K562 (cell line): ENCODE results near the gene FBXO48. TPM values are rescaled to one million over a fixed set of nuclear protein-coding genes. Genes with fewer than 3 reads are reported as not detected.

Experiments used
- CREB1 ChIP-seq, 2 experiments: sonication (generic) in 1 of 2; formaldehyde crosslinking in 1 of 2; IDR thresholded peaks; 2 replicates each; pipeline versions ENCODE4 v1.6.1 to v1.8.0; 2012 to 2022; ENCODE audit warnings: inconsistent platforms in 1 of 2, mild to moderate bottlenecking in 1 of 2, missing genetic modification reagents in 1 of 2, moderate library complexity in 1 of 2
- CTCF ChIP-seq, 3 experiments: IDR thresholded peaks in 2 of 3; conservative IDR thresholded peaks in 1 of 3; 2 replicates each; pipeline ENCODE4 v1.5.1; 2011 to 2012; ENCODE audit warnings: low read length in 3 of 3, mild to moderate bottlenecking in 3 of 3, control low read depth in 2 of 3, improper control_type of control experiment in 1 of 3, inconsistent platforms in 1 of 3, low read depth in 1 of 3, mixed read lengths in 1 of 3, moderate library complexity in 1 of 3; ENCODE audit not compliant: insufficient read depth in 2 of 3
- HDAC6 ChIP-seq: IDR thresholded peaks from 2 replicates; pipeline ENCODE4 v1.6.1; 2012; ENCODE audit warnings: low read depth, mild to moderate bottlenecking, control low read depth, inconsistent platforms, low read length, moderate library complexity
- JUND ChIP-seq, 2 experiments: IDR thresholded peaks; 2 replicates in 1 of 2; 3 replicates in 1 of 2; pipeline ENCODE4 v1.6.1; 2011; ENCODE audit warnings: borderline replicate concordance in 2 of 2, low read depth in 2 of 2, low read length in 2 of 2, improper control_type of control experiment in 1 of 2, missing biosample characterization in 1 of 2, missing genetic modification characterization in 1 of 2, missing genetic modification reagents in 1 of 2
- MTF1 ChIP-seq: fragments of 250-450 bp; sonication (Bioruptor Pico); IDR thresholded peaks from 2 replicates; pipeline ENCODE4 v1.9.0; 2021; ENCODE audit warnings: moderate library complexity, mild to moderate bottlenecking, inconsistent platforms, borderline replicate concordance
- RFX1 ChIP-seq: fragments of 450-650 bp; IDR thresholded peaks from 2 replicates; pipeline ENCODE4 v1.6.1; 2016; ENCODE audit warnings: mild to moderate bottlenecking, moderate library complexity
- RFX5 ChIP-seq: IDR thresholded peaks from 2 replicates; pipeline ENCODE4 v1.6.1; 2011; ENCODE audit warnings: low read depth, mild to moderate bottlenecking, improper control_type of control experiment, low read length
- SMARCE1 ChIP-seq: fragments of 450-650 bp; IDR thresholded peaks from 2 replicates; pipeline ENCODE4 v1.7.1; 2016; ENCODE audit warnings: mild to moderate bottlenecking
- SRSF9 ChIP-seq: fragments of 200-400 bp; formaldehyde crosslinking; IDR thresholded peaks from 2 replicates; pipeline ENCODE4 v1.6.1; 2017; ENCODE audit warnings: low read depth, low read length, borderline replicate concordance
- STAT5B ChIP-seq: fragments of 250-450 bp; sonication (Bioruptor Pico); IDR thresholded peaks from 2 replicates; pipeline ENCODE4 v1.8.0; 2021; ENCODE audit warnings: mild to moderate bottlenecking, inconsistent platforms
- polyA plus RNA-seq, 8 experiments: library from polyadenylated mRNA; depleted of rRNA in 4 of 8; stranded (reverse) in 5 of 8; unstranded in 3 of 8; fragments of >200 nt; fragmentation: Nextera tagmentation in 2 of 8; fragmentation: Illumina TruSeq in 1 of 8; extraction: Ambion mirVana in 2 of 8; extraction: Trizol in 1 of 8; gene quantifications; 2 replicates each; pipeline versions ENCODE4 v1.2.1 to v1.2.3, GENCODE V29; 2011 to 2014; ENCODE audit warnings: inconsistent platforms in 1 of 8, missing spikeins in 1 of 8
- total RNA-seq, 7 experiments: library from RNA; depleted of rRNA in 6 of 7; stranded (reverse); fragments of >200 nt in 6 of 7; fragmentation: Illumina TruSeq in 2 of 7; extraction: Trizol in 2 of 7; gene quantifications; 2 replicates each; pipeline versions ENCODE4 v1.2.1 to v1.2.3, GENCODE V29; 2011 to 2021; ENCODE audit warnings: low replicate concordance in 1 of 7
- TF ChIP-seq, protein P1 (sequence below): fragments of 200-600 bp; sonication (generic); IDR thresholded peaks from one replicate; pipeline ENCODE4 v1.6.1; 2012; ENCODE audit warnings: mild to moderate bottlenecking, low read depth, low read length, inconsistent platforms

Gene FBXO48
- total and polyA plus RNA-seq, 9 of the 15 experiments (the other 6 are each of a cell fraction or from before 2014, with no cell fraction given): 0.36 to 1.8 (median 0.73) TPM

DNA sequence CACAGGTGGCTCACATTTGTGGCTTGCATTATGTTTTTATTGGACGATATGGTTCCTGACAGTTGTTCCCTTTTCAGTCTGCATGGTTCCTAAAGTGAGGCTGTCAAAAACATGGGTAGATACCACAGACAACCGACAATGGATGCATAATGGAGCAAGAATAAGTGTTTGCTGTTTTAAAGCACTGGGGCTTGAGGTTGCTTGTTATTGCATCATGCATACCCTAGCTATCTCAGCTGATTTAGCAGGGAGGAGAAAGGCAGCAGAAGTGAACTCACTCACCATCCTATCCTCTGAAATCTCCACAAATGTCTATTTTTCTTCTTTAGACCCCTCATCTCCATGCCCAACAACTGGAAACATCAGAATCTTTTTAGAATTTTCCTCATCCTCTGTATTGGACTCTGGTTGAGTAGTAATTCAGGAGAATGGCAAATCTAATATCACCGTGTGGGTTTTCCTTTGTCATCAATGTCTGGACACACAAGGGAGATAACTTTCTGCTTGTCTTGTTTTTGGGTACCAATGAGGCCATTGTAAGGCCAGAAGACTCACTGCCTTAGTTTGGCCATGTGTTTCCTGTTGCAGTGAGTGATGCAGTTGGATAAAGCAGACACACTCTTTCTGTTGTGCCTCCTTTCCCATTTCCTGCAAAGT is 46.7 kb downstream of the FBXO48 start (continued):
- TF ChIP-seq, protein P1, sequence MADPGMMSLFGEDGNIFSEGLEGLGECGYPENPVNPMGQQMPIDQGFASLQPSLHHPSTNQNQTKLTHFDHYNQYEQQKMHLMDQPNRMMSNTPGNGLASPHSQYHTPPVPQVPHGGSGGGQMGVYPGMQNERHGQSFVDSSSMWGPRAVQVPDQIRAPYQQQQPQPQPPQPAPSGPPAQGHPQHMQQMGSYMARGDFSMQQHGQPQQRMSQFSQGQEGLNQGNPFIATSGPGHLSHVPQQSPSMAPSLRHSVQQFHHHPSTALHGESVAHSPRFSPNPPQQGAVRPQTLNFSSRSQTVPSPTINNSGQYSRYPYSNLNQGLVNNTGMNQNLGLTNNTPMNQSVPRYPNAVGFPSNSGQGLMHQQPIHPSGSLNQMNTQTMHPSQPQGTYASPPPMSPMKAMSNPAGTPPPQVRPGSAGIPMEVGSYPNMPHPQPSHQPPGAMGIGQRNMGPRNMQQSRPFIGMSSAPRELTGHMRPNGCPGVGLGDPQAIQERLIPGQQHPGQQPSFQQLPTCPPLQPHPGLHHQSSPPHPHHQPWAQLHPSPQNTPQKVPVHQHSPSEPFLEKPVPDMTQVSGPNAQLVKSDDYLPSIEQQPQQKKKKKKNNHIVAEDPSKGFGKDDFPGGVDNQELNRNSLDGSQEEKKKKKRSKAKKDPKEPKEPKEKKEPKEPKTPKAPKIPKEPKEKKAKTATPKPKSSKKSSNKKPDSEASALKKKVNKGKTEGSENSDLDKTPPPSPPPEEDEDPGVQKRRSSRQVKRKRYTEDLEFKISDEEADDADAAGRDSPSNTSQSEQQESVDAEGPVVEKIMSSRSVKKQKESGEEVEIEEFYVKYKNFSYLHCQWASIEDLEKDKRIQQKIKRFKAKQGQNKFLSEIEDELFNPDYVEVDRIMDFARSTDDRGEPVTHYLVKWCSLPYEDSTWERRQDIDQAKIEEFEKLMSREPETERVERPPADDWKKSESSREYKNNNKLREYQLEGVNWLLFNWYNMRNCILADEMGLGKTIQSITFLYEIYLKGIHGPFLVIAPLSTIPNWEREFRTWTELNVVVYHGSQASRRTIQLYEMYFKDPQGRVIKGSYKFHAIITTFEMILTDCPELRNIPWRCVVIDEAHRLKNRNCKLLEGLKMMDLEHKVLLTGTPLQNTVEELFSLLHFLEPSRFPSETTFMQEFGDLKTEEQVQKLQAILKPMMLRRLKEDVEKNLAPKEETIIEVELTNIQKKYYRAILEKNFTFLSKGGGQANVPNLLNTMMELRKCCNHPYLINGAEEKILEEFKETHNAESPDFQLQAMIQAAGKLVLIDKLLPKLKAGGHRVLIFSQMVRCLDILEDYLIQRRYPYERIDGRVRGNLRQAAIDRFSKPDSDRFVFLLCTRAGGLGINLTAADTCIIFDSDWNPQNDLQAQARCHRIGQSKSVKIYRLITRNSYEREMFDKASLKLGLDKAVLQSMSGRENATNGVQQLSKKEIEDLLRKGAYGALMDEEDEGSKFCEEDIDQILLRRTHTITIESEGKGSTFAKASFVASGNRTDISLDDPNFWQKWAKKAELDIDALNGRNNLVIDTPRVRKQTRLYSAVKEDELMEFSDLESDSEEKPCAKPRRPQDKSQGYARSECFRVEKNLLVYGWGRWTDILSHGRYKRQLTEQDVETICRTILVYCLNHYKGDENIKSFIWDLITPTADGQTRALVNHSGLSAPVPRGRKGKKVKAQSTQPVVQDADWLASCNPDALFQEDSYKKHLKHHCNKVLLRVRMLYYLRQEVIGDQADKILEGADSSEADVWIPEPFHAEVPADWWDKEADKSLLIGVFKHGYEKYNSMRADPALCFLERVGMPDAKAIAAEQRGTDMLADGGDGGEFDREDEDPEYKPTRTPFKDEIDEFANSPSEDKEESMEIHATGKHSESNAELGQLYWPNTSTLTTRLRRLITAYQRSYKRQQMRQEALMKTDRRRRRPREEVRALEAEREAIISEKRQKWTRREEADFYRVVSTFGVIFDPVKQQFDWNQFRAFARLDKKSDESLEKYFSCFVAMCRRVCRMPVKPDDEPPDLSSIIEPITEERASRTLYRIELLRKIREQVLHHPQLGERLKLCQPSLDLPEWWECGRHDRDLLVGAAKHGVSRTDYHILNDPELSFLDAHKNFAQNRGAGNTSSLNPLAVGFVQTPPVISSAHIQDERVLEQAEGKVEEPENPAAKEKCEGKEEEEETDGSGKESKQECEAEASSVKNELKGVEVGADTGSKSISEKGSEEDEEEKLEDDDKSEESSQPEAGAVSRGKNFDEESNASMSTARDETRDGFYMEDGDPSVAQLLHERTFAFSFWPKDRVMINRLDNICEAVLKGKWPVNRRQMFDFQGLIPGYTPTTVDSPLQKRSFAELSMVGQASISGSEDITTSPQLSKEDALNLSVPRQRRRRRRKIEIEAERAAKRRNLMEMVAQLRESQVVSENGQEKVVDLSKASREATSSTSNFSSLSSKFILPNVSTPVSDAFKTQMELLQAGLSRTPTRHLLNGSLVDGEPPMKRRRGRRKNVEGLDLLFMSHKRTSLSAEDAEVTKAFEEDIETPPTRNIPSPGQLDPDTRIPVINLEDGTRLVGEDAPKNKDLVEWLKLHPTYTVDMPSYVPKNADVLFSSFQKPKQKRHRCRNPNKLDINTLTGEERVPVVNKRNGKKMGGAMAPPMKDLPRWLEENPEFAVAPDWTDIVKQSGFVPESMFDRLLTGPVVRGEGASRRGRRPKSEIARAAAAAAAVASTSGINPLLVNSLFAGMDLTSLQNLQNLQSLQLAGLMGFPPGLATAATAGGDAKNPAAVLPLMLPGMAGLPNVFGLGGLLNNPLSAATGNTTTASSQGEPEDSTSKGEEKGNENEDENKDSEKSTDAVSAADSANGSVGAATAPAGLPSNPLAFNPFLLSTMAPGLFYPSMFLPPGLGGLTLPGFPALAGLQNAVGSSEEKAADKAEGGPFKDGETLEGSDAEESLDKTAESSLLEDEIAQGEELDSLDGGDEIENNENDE: no peak
- TF ChIP-seq JUND (IDR thresholded peaks at IDR 0.05; ENCODE audit: borderline replicate concordance, low read depth, low read length) (peak; percentile 97), JUND (tag; IDR thresholded peaks at IDR 0.05; ENCODE audit: borderline replicate concordance, low read depth, low read length) (peak; percentile 93), RFX1 (no peak), SMARCE1 (peak; percentile 78; the same call in 1 of the 2 replicates), RFX5 (no peak), HDAC6 (no peak), CREB1 (IDR thresholded peaks at IDR 0.05) (no peak), CREB1 (CRISPR knock-in tag; IDR thresholded peaks at IDR 0.05) (no peak), STAT5B (CRISPR knock-in tag) (no peak), SRSF9 (no peak), CTCF (IDR thresholded peaks at IDR 0.05 in 2 of 3, conservative IDR thresholded peaks at IDR 0.05 in 1 of 3; ENCODE audit: insufficient read depth in 2 of 3, low read depth in 1 of 3, low read length in 3 of 3) (no peak), MTF1 (CRISPR knock-in tag) (peak; percentile 75; the same call in 1 of the 2 replicates)
